Activated gamma-delta T cell treated with anti-CD3 and anti-CD28 coated beads, Interleukin-2, amount 50 U/mL, for 16 hours (primary cell): Measurements from ENCODE around the gene PDK2.

Source experiments
- DNase-seq: peaks from one replicate; pipeline ENCODE4 v3.0.0-alpha.2; 2020; ENCODE audit warnings: low read depth

PDK2 gene

DNA sequence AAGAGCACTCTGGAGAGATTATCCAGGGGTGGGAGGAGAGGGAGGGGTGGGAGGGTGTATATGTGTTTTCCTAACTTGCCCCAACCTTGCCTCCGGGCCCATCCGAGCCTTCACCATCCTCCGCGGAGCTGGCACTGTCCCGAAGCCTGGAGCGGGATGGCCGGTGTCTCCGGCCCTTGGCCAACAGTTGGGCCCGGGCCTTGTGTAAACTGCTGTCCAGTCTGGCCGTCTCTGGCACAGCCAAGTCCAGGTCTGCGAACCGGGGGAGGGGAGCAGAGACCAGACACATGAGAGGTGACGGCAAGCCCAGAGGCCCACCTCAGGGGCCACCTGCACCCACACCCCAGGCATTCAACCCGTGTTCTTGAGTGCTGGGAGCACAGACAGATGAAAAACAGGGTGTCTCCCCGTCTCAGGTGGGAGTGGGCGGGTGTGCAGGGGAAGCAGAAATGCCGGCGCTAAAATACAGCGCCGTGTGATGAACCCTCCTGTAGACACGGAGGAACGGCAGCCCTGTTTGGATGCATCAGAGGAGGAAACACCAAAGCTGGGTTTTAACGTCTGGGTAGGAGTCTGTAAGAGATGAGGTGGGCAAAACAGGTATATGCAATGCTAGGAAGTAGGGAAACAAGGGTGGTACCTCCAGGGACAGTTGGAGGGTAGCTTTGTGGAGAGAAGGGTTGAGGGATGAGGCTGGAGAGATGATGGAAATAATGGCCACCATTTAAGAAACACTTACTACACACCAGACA lies 23.1 kb downstream of the PDK2 start:
- DNase-seq = no peak

DNA sequence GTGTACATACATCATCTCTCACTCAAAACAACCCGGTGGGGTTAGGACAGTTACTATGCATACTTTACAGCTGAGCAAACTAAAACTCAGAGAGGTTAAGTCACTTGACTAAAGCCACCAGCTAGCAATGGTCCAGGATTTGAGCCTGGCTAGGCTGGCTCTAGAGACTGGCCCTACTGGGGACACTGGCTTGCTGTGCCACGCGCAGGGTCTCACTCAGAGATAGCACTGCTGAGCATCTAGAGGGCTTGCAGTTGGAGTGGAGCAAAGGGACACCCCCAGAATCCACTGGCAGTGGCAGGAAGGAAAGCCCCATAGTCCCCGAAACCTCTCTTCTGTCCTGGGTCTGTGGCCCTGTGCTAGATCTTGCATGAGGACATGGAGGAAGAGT lies 23.7 kb downstream of the PDK2 start:
- DNase-seq = no peak

DNA sequence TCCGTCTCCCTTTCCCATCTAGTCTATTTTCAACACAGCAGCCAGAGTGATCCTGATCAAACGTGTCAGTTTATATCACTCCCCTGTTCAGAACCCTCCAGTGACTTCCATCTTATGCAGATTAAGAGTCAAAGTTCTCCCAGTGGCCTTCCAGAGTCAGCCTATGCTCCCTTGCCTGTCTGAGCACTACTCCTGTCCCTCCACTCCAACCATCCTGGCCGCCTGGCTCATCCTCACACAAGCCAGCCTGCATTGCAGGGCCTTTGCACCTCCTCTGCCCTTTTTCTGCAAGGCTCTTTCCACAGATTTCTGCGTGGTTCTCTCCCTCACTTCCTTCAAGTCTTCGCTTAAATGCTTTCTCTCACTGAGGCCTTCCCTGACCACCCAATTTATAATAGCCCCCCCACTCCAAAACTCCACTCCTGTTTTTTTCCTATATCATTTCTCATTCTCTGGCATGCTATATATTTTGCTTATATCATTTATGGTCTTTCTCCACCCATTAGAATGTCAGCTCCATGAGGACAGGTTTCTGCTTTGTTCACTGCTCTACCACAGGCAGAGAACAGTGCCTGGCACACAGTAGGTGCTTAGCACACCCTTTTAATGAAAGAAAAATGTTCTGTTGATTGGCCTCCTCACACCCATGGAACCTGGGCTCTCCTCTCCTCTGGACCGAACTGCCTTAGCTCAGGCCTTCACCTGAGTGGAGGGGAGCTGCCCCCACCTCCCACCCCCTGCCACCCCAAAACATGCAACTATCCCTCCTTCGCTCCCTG lies 25.5 kb downstream of the PDK2 start:
- no peak for DNase-seq

DNA sequence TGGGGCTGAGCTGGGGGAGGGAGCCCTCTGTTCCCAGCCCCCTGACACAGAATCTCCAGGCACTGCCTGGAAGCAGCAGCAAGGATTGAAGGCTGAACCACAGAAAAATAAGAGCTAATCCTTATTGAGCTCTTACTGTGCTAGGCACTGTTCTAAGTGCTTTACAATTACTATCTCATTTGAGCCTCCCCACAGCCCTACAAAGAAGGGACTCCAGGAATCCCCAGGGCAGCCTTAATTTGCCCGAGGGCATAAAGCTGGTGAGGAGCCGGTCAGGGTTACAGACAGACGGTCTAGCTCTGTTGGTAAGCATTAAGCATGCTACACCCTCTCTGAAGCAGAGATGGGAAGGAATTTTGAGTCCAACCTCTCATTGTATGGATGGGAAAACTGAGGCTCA lies 27.8 kb downstream of the PDK2 start:
- DNase-seq = no peak

DNA sequence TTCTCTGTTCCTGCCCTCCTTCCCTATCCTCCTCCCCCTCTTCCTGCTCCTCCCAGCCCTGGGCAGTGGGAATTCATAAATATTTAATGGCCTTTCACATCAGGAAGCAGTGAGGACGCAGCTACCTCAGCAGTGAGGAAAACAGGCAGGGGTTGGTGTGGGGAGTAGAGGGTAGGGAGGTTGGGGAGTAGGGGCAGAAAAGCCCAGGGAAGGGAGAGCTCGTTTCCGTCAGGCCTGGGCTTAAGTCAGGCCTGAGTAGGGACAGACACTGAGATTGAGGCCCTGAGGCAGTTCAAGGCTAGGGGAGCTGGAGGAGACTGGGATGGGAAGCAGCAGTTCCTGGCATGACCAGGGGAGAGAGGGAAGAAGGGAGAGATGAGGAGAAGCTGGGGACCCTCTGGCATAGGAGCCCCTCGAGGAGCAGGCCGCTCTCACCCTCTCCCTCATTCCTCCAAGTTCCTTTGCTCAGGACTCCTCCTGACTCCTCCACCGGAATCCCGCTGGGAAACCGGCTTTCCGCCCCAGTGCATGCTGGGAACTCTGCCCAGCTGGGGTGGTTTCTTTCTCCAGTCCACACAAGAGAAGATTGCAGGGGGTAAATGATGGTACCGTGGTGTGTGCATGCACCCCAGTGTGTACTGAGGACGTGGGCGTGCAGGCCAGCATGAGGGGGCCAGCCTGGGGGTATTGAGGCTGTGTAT lies 28.6 kb downstream of the PDK2 start:
- DNase-seq = no peak

DNA sequence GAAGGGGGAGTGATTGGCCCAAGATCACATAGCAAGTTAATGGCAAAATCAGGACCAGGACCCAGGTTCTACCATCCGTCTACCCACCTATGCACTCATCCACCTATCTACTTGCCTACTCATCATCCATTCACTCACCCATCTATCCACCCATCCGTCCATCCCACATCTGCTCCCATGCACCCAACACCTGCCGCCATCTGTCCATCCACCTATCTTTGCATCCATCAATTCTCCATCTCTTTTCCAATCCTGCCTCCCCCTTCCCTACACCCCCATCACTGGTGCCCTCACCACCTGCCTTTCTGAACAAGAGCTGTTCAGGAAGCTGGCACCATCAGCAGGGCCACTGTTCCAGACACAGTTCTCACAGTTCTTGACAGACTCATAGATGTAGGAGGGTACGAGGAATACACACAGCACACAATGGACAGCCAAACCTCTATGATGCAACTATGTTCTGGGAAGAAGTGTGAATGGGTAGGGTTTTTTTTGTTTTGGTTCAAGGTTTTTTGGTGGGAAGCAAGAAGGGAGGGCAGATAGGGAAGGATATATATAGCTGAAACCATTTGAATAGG lies 30.4 kb downstream of the PDK2 start:
- no peak for DNase-seq

DNA sequence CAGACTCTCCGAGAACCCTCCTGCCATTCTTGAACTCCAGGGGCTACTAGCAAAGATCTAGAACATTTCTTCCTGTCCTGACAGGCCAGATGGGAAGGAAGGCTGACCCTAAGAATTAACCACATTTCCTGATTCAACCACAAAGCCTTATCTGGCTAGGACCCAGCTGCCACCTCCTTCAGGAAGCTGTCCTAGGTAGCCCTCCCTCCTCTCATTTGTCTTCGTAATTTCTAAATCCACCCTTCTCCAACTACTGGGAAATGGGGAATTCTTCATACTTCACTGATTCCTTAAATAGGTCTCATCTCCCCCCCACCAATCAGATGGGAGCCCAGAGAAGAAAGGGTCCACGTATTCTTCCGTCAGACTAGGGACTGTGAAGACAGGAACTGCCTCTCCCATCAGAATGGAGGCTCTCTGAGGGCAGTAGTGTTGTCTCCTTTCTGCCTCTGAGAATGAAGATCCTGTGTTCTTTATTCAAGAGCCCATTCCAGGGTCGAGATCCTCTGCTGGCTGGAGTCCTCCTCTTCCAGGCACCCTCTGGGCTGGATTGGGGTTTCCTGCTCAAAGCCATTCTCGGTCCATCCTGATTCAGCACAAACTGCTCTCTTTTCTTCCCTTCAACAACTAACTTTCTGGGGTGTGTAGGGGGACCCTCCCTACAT lies 32.7 kb downstream of the PDK2 start:
- no peak for DNase-seq

DNA sequence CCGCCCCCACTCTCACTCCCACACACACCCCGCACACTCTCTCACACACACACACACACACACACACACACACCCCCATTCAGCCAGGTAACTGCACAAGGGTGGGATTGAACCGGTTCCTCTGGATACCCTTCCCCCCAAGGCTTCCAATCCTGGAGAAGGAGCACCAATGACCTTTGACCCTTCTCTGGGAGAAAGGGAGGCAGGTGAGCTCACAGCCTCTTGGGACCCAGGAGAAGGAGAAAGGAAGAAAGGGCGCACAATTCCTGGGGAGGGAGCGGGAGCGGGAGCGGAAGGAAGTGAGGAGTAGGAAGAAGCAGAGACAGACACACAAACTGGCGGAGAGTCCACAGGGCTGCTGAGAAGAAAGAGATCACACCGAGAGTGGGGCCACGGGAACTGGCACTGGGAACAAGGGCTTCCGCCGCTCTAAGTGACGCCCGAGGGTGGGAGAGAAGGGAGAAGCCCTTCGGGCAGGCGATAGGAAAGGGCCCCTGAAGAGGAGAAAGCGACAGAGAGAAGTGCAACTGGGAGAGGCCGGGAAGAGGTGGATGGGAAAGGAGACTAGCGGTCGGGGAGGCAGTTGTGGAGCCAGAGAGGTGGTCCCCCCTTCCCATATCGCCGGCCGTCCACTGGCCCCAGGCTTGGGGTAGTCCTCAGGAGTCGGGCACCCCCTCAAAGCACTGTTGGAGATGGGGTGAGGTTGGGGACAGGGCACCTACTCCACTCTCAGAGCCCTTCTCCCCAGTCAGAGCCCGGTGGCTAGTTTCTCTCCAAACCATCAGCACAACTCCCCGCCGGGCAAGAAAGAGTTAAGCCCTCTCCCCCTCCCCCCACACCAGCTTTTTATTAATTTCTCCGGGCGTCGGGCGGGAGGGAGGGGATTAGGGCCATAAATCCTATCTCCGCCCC lies 33.5 kb downstream of the PDK2 start:
- no peak for DNase-seq

DNA sequence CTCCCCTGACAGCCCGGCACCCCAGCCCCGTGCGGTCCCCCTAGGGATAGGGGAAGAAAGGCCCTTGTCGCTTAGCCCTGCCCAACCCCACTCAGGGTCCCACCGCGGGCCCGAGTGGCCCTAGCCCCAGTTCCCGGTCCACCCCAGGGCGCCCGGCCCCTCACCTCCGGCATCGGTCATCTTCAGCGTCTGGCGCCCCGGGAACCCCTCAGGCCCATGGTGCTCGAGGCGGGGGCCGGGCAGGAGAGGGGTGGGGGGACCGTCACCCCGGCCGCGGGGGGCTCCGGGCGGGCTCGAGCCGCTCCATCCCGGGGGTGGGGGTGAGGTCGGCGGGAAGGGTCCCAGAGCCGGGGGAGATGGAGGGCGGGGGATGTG lies 34.2 kb downstream of the PDK2 start:
- no peak for DNase-seq

DNA sequence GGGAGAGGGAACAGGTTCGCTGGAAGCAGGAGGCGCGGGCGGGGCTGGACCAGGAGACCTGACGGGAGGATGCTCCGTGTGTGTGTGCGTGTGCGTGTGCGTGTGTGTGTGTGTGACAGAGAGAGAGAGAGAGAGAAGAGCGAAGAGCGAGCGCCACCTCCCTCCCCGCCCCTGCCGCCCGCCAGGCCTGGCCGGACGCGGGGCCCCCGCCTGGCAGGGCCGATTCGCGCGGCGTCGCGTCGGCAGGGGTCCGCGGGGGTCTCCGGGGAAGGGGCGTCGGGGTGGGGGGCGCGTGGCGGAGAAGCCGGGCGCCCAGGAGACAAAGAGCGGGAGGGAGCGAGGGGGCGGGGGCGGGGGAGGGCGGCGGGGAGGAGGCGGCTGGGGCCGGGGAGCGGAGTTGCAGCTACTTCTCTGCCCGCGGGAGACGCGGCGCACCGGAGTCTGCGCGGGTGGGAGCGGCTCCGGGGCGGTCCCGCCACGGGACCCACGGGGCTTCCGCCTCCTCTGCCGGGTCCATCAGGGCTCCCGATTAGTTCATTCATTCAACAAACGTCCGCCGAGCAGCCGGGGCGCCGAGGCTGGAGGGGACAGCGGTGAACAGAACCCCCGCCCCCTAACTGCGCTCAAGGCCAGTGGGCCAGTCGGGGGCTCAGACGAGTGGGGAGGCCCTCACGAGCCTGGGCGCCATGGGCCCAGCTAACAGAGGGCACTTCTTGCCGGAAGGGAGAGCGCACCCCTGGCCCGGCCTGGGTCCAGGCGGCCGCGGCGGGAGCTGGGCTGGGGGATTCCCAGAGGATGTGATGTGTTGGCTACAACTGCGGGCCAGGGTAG lies 34.8 kb downstream of the PDK2 start, which contains the start of gene SAMD14:
Gene SAMD14, minus strand, starts transcription at position 433 of the 831 bp plus-strand sequence. CDS start 5,201 bp downstream, outside the sequence.
- DNase-seq = no peak

DNA sequence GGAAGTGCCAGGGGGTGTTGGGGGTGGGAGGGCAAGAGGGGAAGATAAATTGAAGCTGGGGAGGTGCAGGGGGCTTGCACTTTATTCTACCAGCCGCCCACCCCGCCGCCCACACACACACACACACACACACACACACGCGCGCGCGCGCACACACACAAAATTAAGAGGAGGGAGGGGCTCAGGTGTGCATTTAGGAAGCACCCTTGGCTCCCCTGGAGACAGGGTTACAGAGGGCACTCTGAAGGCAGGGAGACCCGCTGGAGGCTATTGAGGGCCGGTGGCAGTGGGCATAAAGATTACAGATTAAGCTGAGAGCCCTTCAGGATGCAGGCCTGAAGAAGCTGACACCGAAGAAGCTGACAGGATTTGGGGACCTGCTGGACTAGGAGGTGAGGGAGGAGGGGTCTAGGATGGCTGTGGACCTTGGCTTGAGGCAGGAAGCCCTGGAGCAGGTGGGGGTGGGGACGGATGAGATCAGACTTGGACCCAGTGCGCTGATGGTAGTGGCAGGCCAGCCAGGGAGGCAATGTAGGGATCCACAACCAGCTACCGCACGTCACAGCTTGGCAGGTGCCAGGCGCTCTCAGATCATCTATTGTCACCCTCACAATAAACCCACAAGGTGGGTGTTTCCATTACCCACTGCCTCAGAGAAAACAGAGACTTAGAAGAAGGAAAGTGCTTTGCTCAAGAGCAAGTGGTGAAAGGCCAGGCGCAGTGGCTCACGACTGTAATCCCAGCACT lies 35.6 kb downstream of the PDK2 start:
- DNase-seq = no peak

DNA sequence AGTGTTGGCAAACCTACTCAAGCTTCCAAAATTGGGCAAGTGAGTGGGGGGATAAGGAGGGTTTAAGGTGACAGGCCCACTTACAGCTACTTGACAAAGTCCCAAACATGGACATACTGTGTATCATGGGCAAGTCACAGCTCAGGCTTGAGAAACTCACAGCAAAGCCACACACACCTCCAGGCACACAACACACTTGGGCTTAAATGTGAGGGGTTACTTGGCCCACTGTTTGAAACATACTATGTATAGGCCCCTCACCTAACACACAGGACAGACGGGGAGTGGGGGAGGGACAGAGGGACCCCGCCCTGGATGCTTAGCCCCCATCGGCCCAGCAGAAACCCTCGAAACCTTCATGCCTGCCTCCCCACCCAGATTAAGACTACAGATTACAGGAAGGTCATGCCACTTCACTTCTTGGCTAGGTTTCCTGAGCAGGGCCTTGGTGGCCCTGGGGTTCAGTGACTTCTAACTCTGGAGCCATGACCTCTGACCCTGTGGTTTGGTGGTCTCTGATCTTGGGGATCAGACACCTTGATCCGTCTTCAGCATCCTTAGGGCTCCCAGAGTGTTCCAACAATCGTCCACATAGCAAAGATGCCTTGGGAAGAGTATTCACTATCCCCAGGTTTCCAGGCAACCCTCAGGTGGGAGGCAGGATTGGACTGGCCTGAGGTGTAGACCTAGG lies 37.1 kb downstream of the PDK2 start:
- no peak for DNase-seq

DNA sequence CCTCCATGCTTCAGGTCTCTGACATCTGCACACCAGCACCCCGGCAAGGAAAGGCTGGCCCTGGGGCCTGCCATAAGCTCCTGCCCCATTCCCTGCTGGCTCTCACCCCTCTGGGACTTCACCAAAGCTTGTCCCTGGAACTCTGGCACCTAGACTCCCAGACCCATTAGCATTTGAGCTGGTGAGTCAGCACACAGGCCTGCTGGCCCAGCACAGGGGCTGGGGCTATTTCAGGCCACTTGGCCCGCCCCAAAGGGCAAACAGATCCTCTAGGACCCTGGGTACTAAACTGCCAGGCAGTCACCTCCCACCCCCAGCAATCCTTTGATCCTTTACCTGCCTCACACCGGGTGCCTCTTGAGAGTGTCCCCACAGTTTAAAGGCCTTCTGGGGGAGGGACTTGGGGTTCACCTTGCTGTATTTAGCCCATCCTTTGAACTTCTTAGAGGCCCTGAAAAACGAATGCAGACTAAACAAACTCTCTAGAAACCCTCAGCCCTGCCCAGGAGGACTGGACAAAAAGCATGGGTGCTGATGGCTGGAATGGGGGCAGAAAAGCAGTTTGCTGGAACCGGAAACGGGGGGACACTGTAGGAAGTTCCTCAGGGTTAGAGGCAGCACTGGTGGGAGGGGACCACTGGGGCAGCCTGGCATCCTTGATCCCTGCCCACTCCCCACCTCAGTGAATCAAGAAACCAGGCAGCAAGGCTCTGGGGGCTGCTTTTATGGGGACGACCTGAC lies 38.0 kb downstream of the PDK2 start:
- DNase-seq = no peak

DNA sequence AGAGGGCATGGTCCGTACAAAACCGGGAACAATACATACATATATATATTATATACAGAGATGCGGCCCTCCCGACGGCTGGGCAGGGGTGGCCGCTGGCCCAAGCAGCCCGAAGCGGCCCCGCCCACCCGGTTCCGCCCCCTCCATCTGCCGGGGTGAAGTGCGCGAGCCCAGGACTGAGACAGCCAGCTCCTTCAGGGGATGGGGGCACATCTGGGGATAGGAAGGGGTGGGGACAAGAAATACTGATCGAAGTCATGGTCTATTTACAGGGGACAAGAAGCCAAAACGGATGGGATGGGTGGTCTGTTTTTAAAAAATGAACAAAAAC lies 38.6 kb downstream of the PDK2 start:
- no peak for DNase-seq

DNA sequence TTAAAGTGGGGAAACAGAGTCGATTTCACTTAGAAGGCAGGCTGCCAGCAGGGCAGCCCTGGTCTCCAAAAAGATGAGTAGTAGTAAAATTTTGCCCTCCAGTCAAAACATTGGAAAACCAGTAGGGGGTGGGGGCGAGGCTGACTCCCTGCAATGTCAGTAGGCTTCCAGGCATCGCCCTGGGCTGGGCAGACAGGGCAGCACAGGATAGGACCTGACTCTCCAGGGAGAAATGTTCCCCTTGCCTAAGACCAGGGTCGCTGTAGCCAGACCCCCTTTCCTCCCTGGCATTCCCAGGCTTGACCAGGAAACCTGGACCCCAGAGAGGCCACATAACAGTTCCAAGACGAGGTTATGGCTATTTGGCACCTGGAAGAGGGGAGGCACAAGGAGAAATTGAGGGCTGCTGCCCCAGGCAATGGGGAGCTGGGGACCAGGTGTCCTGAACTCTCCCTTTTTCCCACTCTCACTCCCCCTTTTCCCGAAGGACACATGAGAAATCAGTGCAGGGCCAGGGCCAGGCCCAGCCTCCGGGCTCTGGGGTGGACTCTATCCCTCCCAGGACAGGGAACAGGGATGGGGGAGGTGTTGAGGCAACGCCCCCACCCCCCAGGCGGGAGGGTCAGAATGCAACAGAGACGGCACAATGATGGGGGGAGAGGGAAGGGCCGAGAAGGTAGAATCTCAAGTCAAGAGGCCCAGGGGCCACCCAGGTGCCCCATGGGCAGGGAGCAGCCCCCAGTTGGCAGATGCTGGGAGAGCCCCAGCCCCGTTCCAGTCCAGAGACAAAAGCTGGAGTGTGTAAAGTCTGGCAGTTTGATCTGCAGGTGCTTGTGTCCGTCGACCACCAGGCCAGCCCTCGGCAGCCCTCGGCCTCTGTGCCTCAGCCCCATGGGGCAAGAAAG lies 39.3 kb downstream of the PDK2 start:
- DNase-seq = no peak

DNA sequence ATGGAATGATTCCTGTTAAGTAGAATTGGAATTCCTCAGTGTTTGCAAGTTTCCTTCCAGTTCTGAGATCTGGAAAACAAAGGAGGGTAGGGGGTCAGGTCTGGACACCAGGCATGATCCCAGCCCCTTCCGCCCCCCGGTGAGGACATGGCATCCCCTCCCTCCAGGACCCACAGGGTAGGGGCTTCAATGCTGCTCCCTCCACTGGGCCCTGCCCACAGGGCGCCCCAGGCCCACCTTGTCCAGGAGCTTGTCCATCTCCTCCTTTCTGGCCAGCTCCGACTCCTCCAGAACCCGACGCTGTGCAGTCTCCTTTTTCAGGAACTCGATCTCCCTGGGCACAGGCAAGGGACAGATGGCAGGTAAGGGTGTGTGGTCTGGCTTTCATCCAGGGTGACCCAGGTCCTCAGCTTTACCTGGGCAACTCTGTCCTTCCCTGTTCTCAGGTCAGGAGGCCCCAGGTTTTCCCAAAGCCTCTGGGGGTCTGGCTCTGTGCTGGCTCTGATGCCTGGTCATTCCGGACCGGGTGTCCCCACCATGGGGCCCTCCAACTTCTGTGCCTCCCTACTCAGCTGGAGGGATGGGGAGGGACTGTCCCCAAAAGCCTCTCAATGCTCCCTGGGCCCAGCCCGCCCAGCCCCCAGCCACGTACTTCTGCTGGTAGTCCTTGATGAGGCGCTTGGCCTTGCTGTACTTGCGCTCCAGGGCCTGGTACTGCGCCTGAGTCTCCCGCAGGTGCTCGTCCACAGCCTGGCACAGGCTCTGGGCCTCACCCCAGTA lies 40.4 kb downstream of the PDK2 start:
- no peak for DNase-seq
